Ascending aorta (tissue), 2 donors: ENCODE data around the gene SNAP23. TPM values are rescaled to one million over a fixed set of nuclear protein-coding genes. Genes with fewer than 3 reads are reported as not detected.
A peak's percentile ranks its signal among the peaks of the same experiment; 100 is the strongest.

Source experiments
- DNase-seq, 2 donors: peaks; one replicate each; pipeline ENCODE4 v3.0.0-alpha.2; 2019; ENCODE audit warnings: low spot score in 2 of 2
- H3K27ac ChIP-seq, 2 donors: fragments of 200-600 bp; sonication (generic); one replicate each; pipeline ENCODE4 v1.5.1; 2016 to 2017; ENCODE audit warnings: mild to moderate bottlenecking in 1 of 2
- H3K27me3 ChIP-seq: fragments of 200-600 bp; sonication (generic); one replicate; pipeline ENCODE4 v1.5.1; 2017
- H3K36me3 ChIP-seq, 2 donors: fragments of 200-600 bp; sonication (generic); one replicate each; pipeline ENCODE4 v1.5.1; 2016
- H3K4me1 ChIP-seq, 2 donors: fragments of 200-600 bp; sonication (generic); one replicate each; pipeline ENCODE4 v1.5.1; 2016 to 2017; ENCODE audit warnings: mild to moderate bottlenecking in 1 of 2
- H3K4me3 ChIP-seq, 2 donors: fragments of 200-600 bp; sonication (generic); one replicate each; pipeline ENCODE4 v1.5.1; 2016 to 2017; ENCODE audit warnings: mild to moderate bottlenecking in 1 of 2
- H3K9me3 ChIP-seq, 2 donors: fragments of 200-600 bp; sonication (generic); one replicate each; pipeline ENCODE4 v1.5.1; 2016
- intact Hi-C: fragments of 100-400 bp; cut with DNase I; formaldehyde crosslinking; loops from one replicate; pipeline ENCODE4 v1.15.1; 2023
- total RNA-seq: library from RNA; depleted of rRNA; stranded (reverse); fragments of >200 nt; gene quantifications from one replicate; pipeline ENCODE4 v1.1.0, GENCODE V29; 2016
- TF ChIP-seq, protein P1 (sequence below), 3 experiments: fragments of 200-600 bp in 2 of 3; fragments of 450-650 bp in 1 of 3; sonication (generic) in 2 of 3; IDR thresholded peaks; one replicate each; pipeline ENCODE4 v1.5.1; 2016 to 2019; ENCODE audit warnings: antibody characterized with exemption in 3 of 3, mild to moderate bottlenecking in 1 of 3, moderate library complexity in 1 of 3

SNAP23 gene
- total RNA-seq, 1 donor from 2014 or later = 31.8 TPM

DNA sequence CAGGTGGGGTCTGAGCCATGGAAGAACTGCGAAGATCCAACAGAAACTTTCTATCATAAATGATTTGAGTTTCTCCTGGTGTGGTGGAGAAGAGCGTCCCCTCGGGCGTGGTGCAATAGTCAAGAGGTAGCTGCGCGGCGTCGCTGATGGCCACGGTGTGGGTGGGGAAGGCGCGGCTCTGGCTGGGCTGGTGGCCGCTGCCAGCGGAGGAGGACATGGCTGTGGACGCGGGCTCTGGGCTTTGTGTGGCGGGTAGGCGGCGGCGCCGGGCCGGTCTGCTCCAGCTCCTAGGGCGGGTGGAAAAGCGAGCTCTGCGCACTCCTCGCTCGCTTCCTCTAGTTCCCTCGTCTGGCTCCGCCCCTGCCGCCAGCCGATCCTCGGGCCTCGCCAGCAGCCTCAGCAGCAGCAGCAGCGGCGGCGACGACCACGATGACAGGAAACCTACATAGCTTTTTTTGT is 85.9 kb downstream of the SNAP23 start:
- Histone ChIP-seq H3K4me3 (peak overlapping the region; percentile 51 to 62), H3K36me3 (peaks cover 2 to 5% of the 10 kb centered on the region in 2 donors), H3K9me3 (no peaks in the 10 kb centered on the region), H3K27ac (peak overlapping the region; percentile 77 to 82), H3K4me1 (peaks cover 5 to 50% of the 10 kb centered on the region in 2 donors), H3K27me3 (no peaks in the 10 kb centered on the region)
- TF ChIP-seq, protein P1, sequence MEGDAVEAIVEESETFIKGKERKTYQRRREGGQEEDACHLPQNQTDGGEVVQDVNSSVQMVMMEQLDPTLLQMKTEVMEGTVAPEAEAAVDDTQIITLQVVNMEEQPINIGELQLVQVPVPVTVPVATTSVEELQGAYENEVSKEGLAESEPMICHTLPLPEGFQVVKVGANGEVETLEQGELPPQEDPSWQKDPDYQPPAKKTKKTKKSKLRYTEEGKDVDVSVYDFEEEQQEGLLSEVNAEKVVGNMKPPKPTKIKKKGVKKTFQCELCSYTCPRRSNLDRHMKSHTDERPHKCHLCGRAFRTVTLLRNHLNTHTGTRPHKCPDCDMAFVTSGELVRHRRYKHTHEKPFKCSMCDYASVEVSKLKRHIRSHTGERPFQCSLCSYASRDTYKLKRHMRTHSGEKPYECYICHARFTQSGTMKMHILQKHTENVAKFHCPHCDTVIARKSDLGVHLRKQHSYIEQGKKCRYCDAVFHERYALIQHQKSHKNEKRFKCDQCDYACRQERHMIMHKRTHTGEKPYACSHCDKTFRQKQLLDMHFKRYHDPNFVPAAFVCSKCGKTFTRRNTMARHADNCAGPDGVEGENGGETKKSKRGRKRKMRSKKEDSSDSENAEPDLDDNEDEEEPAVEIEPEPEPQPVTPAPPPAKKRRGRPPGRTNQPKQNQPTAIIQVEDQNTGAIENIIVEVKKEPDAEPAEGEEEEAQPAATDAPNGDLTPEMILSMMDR (IDR thresholded peaks at IDR 0.05) = peak in 1 of 3 experiments; percentile 7
- peak; percentile 66 to 93 for DNase-seq
- intact Hi-C loops = no loop called here

Other genes with a start within 250 kb of the SNAP23 start
- 22.9 TPM for gene GANC, start 222.4 kb upstream of the SNAP23 start, total RNA-seq
- 25.4 TPM for gene TMEM87A, start 222.2 kb upstream of the SNAP23 start, total RNA-seq
- 7.1 TPM for gene CAPN3, start 136.1 kb upstream of the SNAP23 start, total RNA-seq
- gene ZNF106, start 4.5 kb upstream of the SNAP23 start, total RNA-seq = 45.7 TPM
- gene LRRC57, start 53.2 kb downstream of the SNAP23 start, total RNA-seq = 1.6 TPM
- 92.6 TPM for gene HAUS2, start 53.2 kb downstream of the SNAP23 start, total RNA-seq
- gene STARD9, start 80.0 kb downstream of the SNAP23 start, total RNA-seq = 62.7 TPM
- 16.2 TPM for gene CDAN1, start 241.5 kb downstream of the SNAP23 start, total RNA-seq